ENCODE data around the gene CDKAL1.
"Not testable (repeated sequence)": the region's sequence is repeated elsewhere in the genome, so short reads cannot be mapped to it uniquely, and the experiment has no call there.

CDKAL1 gene

GRCh38 chr6:21188505-21189223 is 654.4 kb downstream of the CDKAL1 start:
- Histone ChIP-seq H3K9me3 (ENCODE audit: control insufficient read depth, low read length) (no peaks in the 10 kb centered on the region), H2AFZ (no peak overlapping the region), H3K27ac (no peak overlapping the region), H3K4me1 (no peaks in the 10 kb centered on the region), H3K79me2 (no peaks in the 10 kb centered on the region), H3K9ac (no peak overlapping the region), H3K36me3 (ENCODE audit: control insufficient read depth, insufficient read depth, low read length) (no peaks in the 10 kb centered on the region), H3K4me2 (ENCODE audit: low read length) (no peak overlapping the region), H3K4me3 (ENCODE audit: low read depth, low read length) (no peak overlapping the region), H3K27me3 (ENCODE audit: control insufficient read depth, insufficient read depth, low read length) (no peaks in the 10 kb centered on the region)
- TF ChIP-seq CTCF (IDR thresholded peaks at IDR 0.05): no peak

- no peak for TF ChIP-seq CTCF (IDR thresholded peaks at IDR 0.05)
- H3K79me2 ChIP-seq: no peaks in the 10 kb centered on the region
Measured at GRCh38 chr6:21189759-21190158, 655.5 kb downstream of the CDKAL1 start.

GRCh38 chr6:21190701-21191100 is 656.4 kb downstream of the CDKAL1 start:
- Histone ChIP-seq H3K9ac (no peak overlapping the region), H3K4me1 (no peaks in the 10 kb centered on the region), H3K27ac (no peak overlapping the region), H3K4me2 (ENCODE audit: low read length) (no peak overlapping the region), H3K36me3 (ENCODE audit: control insufficient read depth, insufficient read depth, low read length) (no peaks in the 10 kb centered on the region), H3K4me3 (ENCODE audit: low read depth, low read length) (no peak overlapping the region), H3K9me3 (ENCODE audit: control insufficient read depth, low read length) (no peaks in the 10 kb centered on the region), H3K27me3 (ENCODE audit: control insufficient read depth, insufficient read depth, low read length) (no peaks in the 10 kb centered on the region), H2AFZ (no peak overlapping the region), H3K79me2 (no peaks in the 10 kb centered on the region)
- TF ChIP-seq CTCF (IDR thresholded peaks at IDR 0.05): no peak

More at GRCh38 chr6:21189759-21190158, 655.5 kb downstream of the CDKAL1 start:
- no peaks in the 10 kb centered on the region for H3K36me3 ChIP-seq (ENCODE audit: control insufficient read depth, insufficient read depth, low read length)
- no peak overlapping the region for H3K4me2 ChIP-seq (ENCODE audit: low read length)
- H2AFZ ChIP-seq: no peak overlapping the region
- no peak overlapping the region for H3K9ac ChIP-seq
- H3K4me3 ChIP-seq (ENCODE audit: low read depth, low read length): no peak overlapping the region
- H3K9me3 ChIP-seq (ENCODE audit: control insufficient read depth, low read length): no peaks in the 10 kb centered on the region
- no peaks in the 10 kb centered on the region for H3K4me1 ChIP-seq
- H3K27me3 ChIP-seq (ENCODE audit: control insufficient read depth, insufficient read depth, low read length): no peaks in the 10 kb centered on the region
- H3K27ac ChIP-seq: no peak overlapping the region

DNA sequence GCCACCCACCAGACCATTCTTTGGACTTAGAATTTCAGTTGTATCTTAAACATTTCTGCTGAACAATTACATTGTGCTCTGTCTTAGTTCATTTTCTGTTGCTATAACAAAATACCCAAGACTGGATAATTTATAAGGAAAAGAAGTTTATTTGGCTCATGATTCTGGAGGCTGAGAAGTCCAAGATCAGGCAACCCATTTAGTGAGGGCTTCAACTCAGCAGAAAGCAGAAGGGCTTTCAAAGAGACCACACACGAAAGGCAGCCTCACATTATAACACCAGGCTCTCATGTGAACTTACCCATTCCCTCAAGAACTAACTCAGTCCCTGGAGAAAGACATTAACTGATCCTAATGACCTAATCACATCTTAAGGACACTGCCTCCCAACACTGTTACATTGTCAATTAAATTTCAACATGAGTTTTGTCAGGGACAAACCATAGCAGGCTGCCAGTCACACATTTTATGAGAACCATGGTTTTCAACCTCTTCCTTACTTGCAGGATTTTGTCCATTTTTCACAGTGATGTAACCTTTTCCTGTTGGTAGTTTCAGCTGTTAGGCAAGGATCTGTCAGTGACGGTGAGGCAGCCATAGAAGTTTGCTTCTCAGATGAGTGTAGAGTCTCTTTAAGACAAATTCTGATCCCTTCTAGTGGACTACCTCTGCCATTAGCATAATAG is 659.7 kb downstream of the CDKAL1 start:
- no peak overlapping the region for H3K27ac ChIP-seq
- H3K36me3 ChIP-seq (ENCODE audit: control insufficient read depth, insufficient read depth, low read length): no peaks in the 10 kb centered on the region
- no peak overlapping the region for H2AFZ ChIP-seq
- H3K4me2 ChIP-seq (ENCODE audit: low read length): no peak overlapping the region
- no peaks in the 10 kb centered on the region for H3K9me3 ChIP-seq (ENCODE audit: control insufficient read depth, low read length)
- H3K27me3 ChIP-seq (ENCODE audit: control insufficient read depth, insufficient read depth, low read length): no peaks in the 10 kb centered on the region
- no peaks in the 10 kb centered on the region for H3K4me1 ChIP-seq
- no peak for TF ChIP-seq CTCF (IDR thresholded peaks at IDR 0.05)
- H3K4me3 ChIP-seq (ENCODE audit: low read depth, low read length): no peak overlapping the region
- H3K9ac ChIP-seq: no peak overlapping the region
- H3K79me2 ChIP-seq: no peaks in the 10 kb centered on the region

- H3K4me3 ChIP-seq (ENCODE audit: low read depth, low read length); H3K9me3 ChIP-seq (ENCODE audit: control insufficient read depth, low read length); H2AFZ ChIP-seq; H3K4me2 ChIP-seq (ENCODE audit: low read length); H3K36me3 ChIP-seq (ENCODE audit: control insufficient read depth, insufficient read depth, low read length); H3K9ac ChIP-seq; H3K4me1 ChIP-seq; H3K27me3 ChIP-seq (ENCODE audit: control insufficient read depth, insufficient read depth, low read length); H3K27ac ChIP-seq; H3K79me2 ChIP-seq: not testable (repeated sequence)
Measured at GRCh38 chr6:21195301-21195700, 661.0 kb downstream of the CDKAL1 start.

Measured in parathyroid adenoma (tissue), 2 donors.